Measurements from ENCODE around the gene SH3TC1.

- TF ChIP-seq CTCF (IDR thresholded peaks at IDR 0.05) (no peak), POLR2A (IDR thresholded peaks at IDR 0.05) (no peak)
Measured at GRCh38 chr4:8202108-8203051, 3.3 kb downstream of the SH3TC1 start.

All from transverse colon (tissue), 3 donors.